GM21367 (cell line): ENCODE measurements around the gene PAF1.

ENCODE experiments used
- ATAC-seq: cut with Tn5 transposase; IDR thresholded peaks from one replicate; pipeline ENCODE4 v1.9.1; 2021; ENCODE audit not compliant: unreplicated experiment

PAF1 gene

DNA sequence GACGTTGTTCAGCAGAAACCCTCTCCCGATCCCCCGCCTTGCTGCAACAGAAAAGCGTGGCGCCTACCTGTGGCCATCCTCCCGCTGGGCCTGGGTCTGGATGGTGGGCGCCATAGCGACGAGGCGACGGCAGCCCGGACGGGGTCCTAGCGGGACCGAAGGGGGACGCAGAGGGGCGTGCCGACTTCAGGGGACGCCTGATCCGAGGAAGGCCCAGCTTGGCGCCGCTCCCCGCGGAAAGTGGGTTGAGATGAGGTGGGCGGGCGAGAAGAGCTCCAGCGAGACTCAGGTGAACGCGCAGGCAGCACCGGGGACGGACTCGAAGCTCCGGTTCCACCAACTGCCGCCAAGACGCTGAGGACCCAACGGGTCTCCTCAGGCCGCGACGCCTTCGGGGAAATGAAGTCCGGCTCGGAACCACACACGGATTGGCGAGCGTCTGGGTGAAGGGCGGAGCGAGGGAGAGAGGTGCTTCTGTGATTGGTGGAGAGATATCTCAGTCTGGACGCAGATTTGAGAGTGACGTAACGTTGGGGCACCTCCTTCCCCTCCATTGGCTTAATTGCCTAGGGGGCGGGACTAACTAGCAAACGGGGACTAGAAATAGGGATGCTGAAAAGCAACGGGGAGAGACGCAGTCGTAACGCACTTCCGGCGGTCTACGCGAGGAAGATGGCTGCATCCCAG, at the start of gene PAF1, which contains the start of gene MED29:
Gene PAF1, minus strand, starts transcription at position 356 of the 687 bp plus-strand sequence. Its CDS starts 242 bp downstream, at position 114.
Gene MED29, plus strand, starts transcription at position 628 of the 687 bp plus-strand sequence. Its CDS starts 45 bp downstream, at position 673.
- ATAC-seq = peak; percentile 85

- no peak for ATAC-seq
These were observed 47.5 kb upstream of the PAF1 start for GRCh38 chr19:39438270-39438934.

DNA sequence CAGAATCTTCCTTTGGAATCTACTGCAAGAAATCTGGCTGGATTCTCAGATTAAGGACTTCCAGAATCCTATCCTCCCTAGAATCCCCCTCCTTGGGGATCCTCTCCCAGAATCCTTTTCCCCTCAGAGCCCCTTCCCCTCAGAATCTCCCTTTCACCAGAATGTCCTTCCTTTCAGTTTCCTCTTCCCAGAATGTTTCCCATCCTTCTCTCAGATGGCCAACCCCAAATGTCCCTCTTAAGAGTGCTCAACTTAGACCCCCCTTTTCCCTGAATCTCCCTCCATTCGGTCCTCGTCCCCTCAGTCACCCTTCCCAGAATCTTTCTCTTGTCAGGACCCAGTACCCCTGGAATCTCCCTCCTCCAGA, 45.4 kb upstream of the PAF1 start:
- ATAC-seq = no peak

- ATAC-seq = peak; percentile 72
These were observed 44.8 kb upstream of the PAF1 start, which contains the start of gene RPS16 for GRCh38 chr19:39435499-39436349. RPS16 (minus strand) TSS chr19:39435949; CDS start chr19:39435895, 54 bp downstream.

GRCh38 chr19:39434123-39435076, 43.5 kb upstream of the PAF1 start:
- no peak for ATAC-seq

- ATAC-seq = no peak
These were observed 42.7 kb upstream of the PAF1 start for GRCh38 chr19:39433480-39434079.

- no peak for ATAC-seq
These were observed 41.7 kb upstream of the PAF1 start for GRCh38 chr19:39432677-39433025.

GRCh38 chr19:39430675-39431593, 40.0 kb upstream of the PAF1 start:
- no peak for ATAC-seq

DNA sequence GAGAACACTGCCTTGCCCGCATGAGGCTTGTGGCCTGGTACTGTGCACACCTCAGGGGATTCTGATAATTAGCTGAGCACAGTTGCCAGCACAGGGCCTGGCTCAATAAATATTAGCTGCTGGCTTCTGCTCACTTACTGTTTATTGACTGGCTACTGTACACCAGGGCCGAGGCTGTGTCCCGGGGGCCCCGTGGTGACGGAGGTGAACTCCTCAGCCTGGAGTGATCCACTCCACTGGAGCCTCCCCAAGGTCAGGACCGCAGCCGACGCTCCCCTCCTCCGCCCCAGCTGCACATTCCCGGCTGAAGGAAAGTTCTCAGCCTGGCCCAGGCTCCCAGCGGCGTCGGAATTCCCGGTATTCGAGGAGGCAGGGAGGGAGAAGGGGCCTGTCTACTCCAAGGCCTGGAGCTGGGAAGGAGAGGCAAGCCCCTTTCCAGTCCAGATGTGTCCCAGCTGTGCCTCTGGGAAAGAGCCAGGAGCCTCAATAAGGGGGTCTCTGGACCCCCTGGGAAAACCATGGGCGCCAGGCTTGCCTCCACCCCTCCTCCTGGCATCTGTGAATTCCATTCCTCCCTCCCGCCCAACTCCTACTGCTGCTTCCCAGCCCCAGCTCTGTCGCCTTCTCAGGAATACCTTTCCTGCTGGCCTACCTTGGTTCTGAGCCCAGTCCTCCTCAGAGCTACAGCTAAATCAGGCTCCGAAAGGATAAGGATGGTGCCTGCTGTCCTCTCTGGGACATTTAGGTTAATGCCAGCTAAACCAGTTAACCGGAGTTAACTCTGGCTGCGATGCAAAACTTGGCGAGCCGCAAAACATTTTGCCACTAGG, 37.6 kb upstream of the PAF1 start:
- ATAC-seq = no peak

DNA sequence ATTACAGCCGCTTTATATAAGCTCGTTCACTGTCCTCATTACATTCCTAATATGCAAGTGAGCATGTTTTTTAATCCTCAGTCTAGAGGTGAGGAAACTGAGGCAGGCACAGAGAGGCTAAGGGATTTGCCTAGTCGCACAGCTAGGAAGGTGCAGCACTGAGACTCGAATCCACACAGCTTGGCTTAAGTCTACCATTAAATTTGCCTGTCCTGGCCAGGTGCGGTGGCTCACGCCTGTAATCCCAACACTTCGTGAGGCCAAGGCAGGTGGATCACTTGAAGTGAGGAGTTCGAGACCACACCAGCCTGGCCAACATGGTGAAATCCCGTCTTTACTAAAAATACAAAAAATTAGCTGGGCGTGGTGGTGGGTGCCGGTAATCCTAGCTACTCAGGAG, 36.8 kb upstream of the PAF1 start:
- ATAC-seq = no peak

DNA sequence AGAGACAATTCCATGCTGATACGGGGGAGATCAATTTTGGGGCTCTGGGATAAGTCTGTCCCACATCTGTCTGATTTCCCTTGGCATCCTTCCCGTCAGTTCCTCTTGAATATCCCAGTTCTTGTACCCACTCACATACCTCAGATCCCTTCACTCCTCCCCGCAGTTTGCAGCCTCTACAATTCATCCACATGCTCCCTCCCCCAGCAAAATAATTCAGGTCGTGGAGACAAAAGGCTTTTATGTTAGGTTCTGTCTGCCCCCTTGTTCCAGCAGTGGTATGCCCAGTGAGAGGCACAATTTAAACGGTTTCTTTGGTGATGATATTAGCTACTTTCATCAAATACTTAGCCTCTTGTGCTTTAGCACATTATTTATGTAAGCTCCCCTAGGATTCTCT, 35.3 kb upstream of the PAF1 start:
- no peak for ATAC-seq

- no peak for ATAC-seq
These were observed 34.8 kb upstream of the PAF1 start for GRCh38 chr19:39425744-39426143.

GRCh38 chr19:39424934-39425333, 34.0 kb upstream of the PAF1 start:
- ATAC-seq = no peak

GRCh38 chr19:39423258-39424086, 32.6 kb upstream of the PAF1 start:
- ATAC-seq = no peak

DNA sequence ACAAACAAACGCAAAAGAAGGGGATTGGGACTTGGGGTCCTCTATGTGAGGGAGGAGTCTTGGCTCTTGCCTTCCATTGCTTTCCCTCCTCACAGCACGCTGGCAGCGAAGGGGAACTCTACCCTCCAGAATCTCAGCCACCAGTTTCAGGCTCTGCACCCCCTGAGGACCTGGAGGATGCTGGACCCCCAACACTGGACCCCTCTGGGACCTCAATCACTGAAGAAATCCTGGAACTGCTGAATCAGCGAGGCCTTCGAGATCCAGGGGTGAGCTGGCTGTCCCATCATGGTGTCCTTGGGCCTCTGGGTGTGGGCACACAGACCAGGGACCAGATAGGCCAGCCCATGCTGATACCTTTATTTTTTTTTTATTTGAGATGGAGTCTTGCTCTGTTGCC, 31.1 kb upstream of the PAF1 start:
- no peak for ATAC-seq

DNA sequence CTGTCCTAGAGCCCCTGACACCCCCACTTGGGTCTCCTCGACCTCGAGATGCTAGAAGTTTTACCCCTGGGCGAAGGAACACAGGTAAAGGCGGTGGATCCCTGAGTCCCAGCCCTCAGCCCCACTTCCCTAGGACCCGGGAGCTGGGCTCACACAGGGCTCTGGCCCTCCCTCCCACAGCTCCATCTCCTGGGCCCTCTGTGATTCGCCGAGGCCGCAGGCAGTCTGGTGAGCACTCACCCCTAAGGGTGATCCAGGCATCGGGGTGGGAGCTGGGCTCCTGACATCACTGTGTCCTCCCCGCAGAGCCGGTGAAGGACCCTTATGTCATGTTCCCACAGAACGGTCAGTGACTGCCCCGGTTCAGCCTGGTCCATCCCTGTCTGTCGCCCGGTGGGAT, 29.9 kb upstream of the PAF1 start:
- ATAC-seq = no peak

DNA sequence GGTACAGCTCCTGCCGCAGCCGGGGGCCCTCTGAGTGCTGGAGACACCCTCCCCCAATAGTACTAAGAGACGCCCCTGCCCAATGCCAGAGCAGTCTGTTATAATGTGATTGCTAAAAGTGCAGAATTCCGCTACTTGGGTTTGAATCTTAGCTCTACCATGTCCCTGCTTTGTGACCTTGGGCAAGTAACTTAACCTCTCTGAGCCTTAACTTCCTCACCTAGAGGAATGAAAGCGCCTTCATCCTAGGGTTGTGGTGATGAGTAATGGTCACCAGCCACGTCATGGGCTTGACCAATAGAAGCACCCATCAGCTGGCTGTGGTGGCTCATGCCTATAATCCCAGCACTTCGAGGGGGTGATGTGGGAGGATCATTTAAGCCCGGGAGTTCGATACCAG, 28.1 kb upstream of the PAF1 start:
- ATAC-seq = no peak
